H1 (cell line): ENCODE measurements around the gene THAP10. TPM values are rescaled to one million over a fixed set of nuclear protein-coding genes. Genes with fewer than 3 reads are reported as not detected.

ENCODE experiments used
- CTCF ChIA-PET: fragments of 300-600 bp; sonication (Branson Sonifier 250); formaldehyde crosslinking; loops from one replicate; lab custom pipeline; 2021; ENCODE audit not compliant: partially characterized antibody; lab: Charles Lee
- POLR2A ChIA-PET: fragments of 300-600 bp; sonication (Branson Sonifier 250); formaldehyde crosslinking; loops from one replicate; lab custom pipeline; 2021; ENCODE audit warnings: inconsistent platforms; ENCODE audit not compliant: partially characterized antibody; lab: Charles Lee
- DNase-seq, 2 experiments: peaks; one replicate each; pipeline versions ENCODE4 v3.0.0 to v3.0.0-alpha.2; 2010 to 2022; ENCODE audit warnings: low spot score in 2 of 2, low read depth in 1 of 2, mixed read lengths in 1 of 2
- FAIRE-seq: peaks from 2 replicates; lab custom pipeline; 2011; peaks lifted over from hg19 to GRCh38; lab: Jason Lieb, UNC
- H2AFZ ChIP-seq: 2 replicates; pipeline ENCODE4 v1.8.1; 2012; ENCODE audit warnings: low read length, inconsistent platforms
- H2AK5ac ChIP-seq: 2 replicates; pipeline ENCODE4 v1.6.1; 2013; ENCODE audit warnings: low read depth, low read length
- H2BK120ac ChIP-seq: replicated peaks from 2 replicates; pipeline ENCODE3; 2013; ENCODE audit warnings: low read depth, low read length, inconsistent platforms
- H2BK12ac ChIP-seq: 2 replicates; pipeline ENCODE4 v1.6.1; 2013; ENCODE audit warnings: low read depth, low read length
- H2BK15ac ChIP-seq: 2 replicates; pipeline ENCODE4 v1.6.1; 2013; ENCODE audit warnings: low read length
- H2BK20ac ChIP-seq: 2 replicates; pipeline ENCODE4 v1.6.1; 2013; ENCODE audit warnings: low read length
- H2BK5ac ChIP-seq: 2 replicates; pipeline ENCODE4 v1.6.1; 2013; ENCODE audit warnings: low read depth, low read length
- H3K14ac ChIP-seq: 2 replicates; pipeline ENCODE4 v1.6.1; 2013; ENCODE audit warnings: inconsistent platforms; ENCODE audit not compliant: insufficient read length
- H3K18ac ChIP-seq: 2 replicates; pipeline ENCODE4 v1.6.1; 2013; ENCODE audit warnings: low read length; ENCODE audit errors: extremely low read depth
- H3K23ac ChIP-seq: 2 replicates; pipeline ENCODE4 v1.6.1; 2013; ENCODE audit warnings: inconsistent platforms; ENCODE audit not compliant: insufficient read length
- H3K23me2 ChIP-seq: 2 replicates; pipeline ENCODE4 v1.6.1; 2013; ENCODE audit warnings: low read depth, low read length
- H3K27ac ChIP-seq: 2 replicates; pipeline ENCODE4 v1.6.1; 2011; ENCODE audit warnings: low read depth, low read length, inconsistent platforms
- H3K27me3 ChIP-seq, 4 experiments: replicated peaks in 1 of 4; 1 replicate in 1 of 4; 2 replicates in 3 of 4; pipeline versions ENCODE4 v1.6.1 to v1.8.1; 2011 to 2013; ENCODE audit warnings: low read length in 3 of 4, mild to moderate bottlenecking in 3 of 4, inconsistent platforms in 2 of 4, mixed read lengths in 2 of 4, moderate library complexity in 1 of 4; ENCODE audit not compliant: control insufficient read depth in 3 of 4, insufficient read depth in 3 of 4; ENCODE audit errors: extremely low read depth in 1 of 4
- H3K36me3 ChIP-seq, 4 experiments: 2 replicates each; pipeline versions ENCODE4 v1.6.1 to v1.8.1; 2011 to 2013; ENCODE audit warnings: mild to moderate bottlenecking in 4 of 4, low read length in 3 of 4, moderate library complexity in 2 of 4, control low read depth in 1 of 4, inconsistent platforms in 1 of 4; ENCODE audit not compliant: insufficient read depth in 4 of 4, control insufficient read depth in 2 of 4
- H3K4ac ChIP-seq: replicated peaks from 2 replicates; pipeline ENCODE3; 2013; ENCODE audit warnings: low read length, low read depth, mixed read lengths, inconsistent platforms; ENCODE audit not compliant: insufficient read length
- H3K4me1 ChIP-seq, 4 experiments: replicated peaks in 1 of 4; 1 replicate in 1 of 4; 2 replicates in 3 of 4; pipeline versions ENCODE4 v1.6.1 to v1.8.1; 2011 to 2013; ENCODE audit warnings: low read length in 3 of 4, inconsistent platforms in 2 of 4, mixed read lengths in 1 of 4; ENCODE audit not compliant: insufficient read depth in 4 of 4, control insufficient read depth in 3 of 4
- H3K4me2 ChIP-seq, 2 experiments: 2 replicates each; pipeline versions ENCODE4 v1.6.1 to v1.8.1; 2011 to 2013; ENCODE audit warnings: low read depth in 2 of 2, low read length in 2 of 2, control low read depth in 1 of 2, inconsistent platforms in 1 of 2, mild to moderate bottlenecking in 1 of 2; ENCODE audit not compliant: insufficient read depth in 1 of 2
- H3K4me3 ChIP-seq, 4 experiments: fragments of 200-600, 300-600 bp in 1 of 4; sonication (generic), shearing (Covaris generic), sonication (Bioruptor Twin) in 1 of 4; 2 replicates each; pipeline versions ENCODE4 v1.5.1 to v1.8.1; 2011 to 2016; ENCODE audit warnings: low read length in 4 of 4, low read depth in 3 of 4, control low read depth in 2 of 4, inconsistent platforms in 2 of 4, mild to moderate bottlenecking in 2 of 4, mixed read lengths in 1 of 4, moderate library complexity in 1 of 4; ENCODE audit not compliant: insufficient read depth in 2 of 4; ENCODE audit errors: extremely low read depth in 1 of 4
- H3K56ac ChIP-seq: replicated peaks from 2 replicates; pipeline ENCODE3; 2013; ENCODE audit warnings: low read depth, mild to moderate bottlenecking, mixed read lengths, low read length, inconsistent platforms; ENCODE audit not compliant: insufficient read length
- H3K79me1 ChIP-seq: 2 replicates; pipeline ENCODE4 v1.6.1; 2013; ENCODE audit warnings: low read depth, low read length, control low read depth
- H3K79me2 ChIP-seq, 2 experiments: 2 replicates each; pipeline versions ENCODE4 v1.6.1 to v1.8.1; 2012 to 2013; ENCODE audit warnings: low read length in 2 of 2, mild to moderate bottlenecking in 2 of 2, inconsistent platforms in 1 of 2; ENCODE audit not compliant: insufficient read depth in 2 of 2, control insufficient read depth in 1 of 2
- H3K9ac ChIP-seq, 4 experiments: replicated peaks in 1 of 4; 1 replicate in 1 of 4; 2 replicates in 3 of 4; pipeline versions ENCODE4 v1.6.1 to v1.8.1; 2011 to 2013; ENCODE audit warnings: low read depth in 3 of 4, low read length in 3 of 4, control low read depth in 2 of 4, mild to moderate bottlenecking in 2 of 4, moderate library complexity in 2 of 4, inconsistent platforms in 1 of 4; ENCODE audit errors: extremely low read depth in 1 of 4
- H3K9me3 ChIP-seq, 2 experiments: 2 replicates each; pipeline versions ENCODE4 v1.6.1 to v1.8.1; 2012 to 2013; ENCODE audit warnings: mild to moderate bottlenecking in 2 of 2, moderate library complexity in 2 of 2, control low read depth in 1 of 2, inconsistent platforms in 1 of 2, low read depth in 1 of 2, low read length in 1 of 2, mixed read lengths in 1 of 2; ENCODE audit not compliant: insufficient read depth in 2 of 2
- H4K20me1 ChIP-seq, 2 experiments: replicated peaks in 1 of 2; 2 replicates each; pipeline versions ENCODE3 to v1.8.1; 2011 to 2013; ENCODE audit warnings: inconsistent platforms in 2 of 2, low read length in 2 of 2, mild to moderate bottlenecking in 1 of 2; ENCODE audit not compliant: insufficient read depth in 2 of 2, control insufficient read depth in 1 of 2
- H4K5ac ChIP-seq: 2 replicates; pipeline ENCODE4 v1.6.1; 2013; ENCODE audit warnings: low read length, low read depth, mixed read lengths, inconsistent platforms; ENCODE audit not compliant: insufficient read length
- H4K8ac ChIP-seq: 2 replicates; pipeline ENCODE4 v1.8.0; 2013; ENCODE audit warnings: mild to moderate bottlenecking, moderate library complexity, low read length, inconsistent platforms; ENCODE audit not compliant: insufficient read depth; ENCODE audit errors: extremely low read depth
- H4K91ac ChIP-seq: replicated peaks from 2 replicates; pipeline ENCODE3; 2013; ENCODE audit warnings: low read length, mixed read lengths, inconsistent platforms; ENCODE audit not compliant: insufficient read length
- CHD1 ChIP-seq: IDR thresholded peaks from 2 replicates; pipeline ENCODE4 v1.6.1; 2012; ENCODE audit warnings: low read depth, low read length, improper control_type of control experiment
- EP300 ChIP-seq, 2 experiments: IDR thresholded peaks; 1 replicate in 1 of 2; 2 replicates in 1 of 2; pipeline ENCODE4 v1.6.1; 2011 to 2012; ENCODE audit warnings: low read depth in 2 of 2, low read length in 2 of 2, mild to moderate bottlenecking in 2 of 2, borderline replicate concordance in 1 of 2, inconsistent platforms in 1 of 2, moderate library complexity in 1 of 2
- FOSL1 ChIP-seq: IDR thresholded peaks from 2 replicates; pipeline ENCODE4 v1.6.1; 2011; ENCODE audit warnings: mild to moderate bottlenecking, low read depth, low read length, moderate library complexity; ENCODE audit not compliant: insufficient read depth
- GABPA ChIP-seq: IDR thresholded peaks from 2 replicates; pipeline ENCODE4 v1.6.1; 2011; ENCODE audit warnings: mild to moderate bottlenecking, low read length, moderate library complexity, borderline replicate concordance; ENCODE audit not compliant: insufficient read depth
- GTF2F1 ChIP-seq: IDR thresholded peaks from 2 replicates; pipeline ENCODE4 v1.6.1; 2012; ENCODE audit warnings: low read depth, low read length, improper control_type of control experiment, borderline replicate concordance
- HDAC6 ChIP-seq: IDR thresholded peaks from one replicate; pipeline ENCODE4 v1.7.1; 2012; ENCODE audit warnings: low read depth, mild to moderate bottlenecking, inconsistent platforms, low read length, moderate library complexity
- JUN ChIP-seq: IDR thresholded peaks from 2 replicates; pipeline ENCODE4 v1.6.1; 2011; ENCODE audit warnings: low read depth, mild to moderate bottlenecking, improper control_type of control experiment, low read length
- PHF8 ChIP-seq: fragments of 200-600 bp; sonication (generic); conservative IDR thresholded peaks from 2 replicates; pipeline ENCODE4 v1.7.1; 2012; ENCODE audit warnings: low read depth, mild to moderate bottlenecking, inconsistent platforms, low read length, moderate library complexity
- POU5F1 ChIP-seq: IDR thresholded peaks from 2 replicates; pipeline ENCODE4 v1.6.1; 2011; ENCODE audit warnings: low read depth, mild to moderate bottlenecking, low read length, moderate library complexity
- SRF ChIP-seq: IDR thresholded peaks from 2 replicates; pipeline ENCODE4 v1.6.1; 2011; ENCODE audit warnings: mild to moderate bottlenecking, low read depth, low read length, moderate library complexity
- USF2 ChIP-seq: IDR thresholded peaks from 2 replicates; pipeline ENCODE4 v1.6.1; 2011; ENCODE audit warnings: low read length, improper control_type of control experiment
- ZNF274 ChIP-seq: IDR thresholded peaks from 2 replicates; pipeline ENCODE4 v1.7.0; 2012; ENCODE audit warnings: low read length, borderline replicate concordance; ENCODE audit errors: extremely low read depth
- WGBS, 2 experiments: shearing (Covaris generic) in 1 of 2; methylation state at CpG; one replicate each; pipeline versions ENCODE4 v1.1.6 to v1.1.7; 2013 to 2015; ENCODE audit warnings: low lambda C conversion rate in 2 of 2, mixed read lengths in 2 of 2, inconsistent platforms in 1 of 2, low coverage in 1 of 2, missing lambda C conversion rate in 1 of 2; ENCODE audit not compliant: insufficient replicate concordance in 2 of 2, insufficient coverage in 1 of 2, insufficient read length in 1 of 2; ENCODE audit errors: extremely low coverage in 1 of 2, missing lambda C conversion rate in 1 of 2; 5-methylcytosine and 5-hydroxymethylcytosine counted together
- polyA plus RNA-seq, 7 experiments: library from polyadenylated mRNA; depleted of rRNA in 3 of 7; stranded (reverse) in 5 of 7; unstranded in 2 of 7; fragments of >200 nt in 5 of 7; fragments of 200-250 nt in 2 of 7; gene quantifications; 1 replicate in 5 of 7; 2 replicates in 1 of 7; 4 replicates in 1 of 7; pipeline versions ENCODE4 v1.2.1 to v1.2.3, GENCODE V29; 2011 to 2013; ENCODE audit warnings: missing spikeins in 2 of 7, mixed read lengths in 2 of 7
- total RNA-seq: library from RNA; stranded (reverse); fragmentation: NEBNext Ultra II Directional; extraction: Animal tissue kit (Norgen Biotek cat#: 25700); gene quantifications from 2 replicates; pipeline ENCODE4 v1.2.1, GENCODE V29; 2021

The THAP10 gene
- total and polyA plus RNA-seq, 2 of the 8 experiments (the other 6 are each of a cell fraction or from before 2014, with no cell fraction given): 2.8 to 4.5 TPM

GRCh38 chr15:70837476-70837875, 54.8 kb downstream of the THAP10 start:
- Histone ChIP-seq H4K20me1 (peaks cover 0 to 1% of the 10 kb centered on the region in 2 experiments), H3K23me2 (no peaks in the 10 kb centered on the region), H3K4me1 (peaks cover 0 to 8% (median 7%) of the 10 kb centered on the region in 4 experiments; a peak in 6 of 7 replicates), H4K91ac (no peak overlapping the region), H3K23ac (no peak overlapping the region), H3K4me2 (no peak overlapping the region), H2AK5ac (no peak overlapping the region), H3K36me3 (peaks cover 0 to 22% (median 7%) of the 10 kb centered on the region in 4 experiments; a peak in 5 of 8 replicates), H3K27ac (no peak overlapping the region), H3K18ac (no peak overlapping the region), H2BK5ac (no peak overlapping the region), H2AFZ (no peak overlapping the region), H3K27me3 (no peaks in the 10 kb centered on the region), H3K9me3 (no peaks in the 10 kb centered on the region), H3K56ac (no peak overlapping the region), H2BK15ac (no peak overlapping the region), H3K79me2 (no peaks in the 10 kb centered on the region), H4K8ac (no peak overlapping the region), H3K4me3 (no peak overlapping the region), H2BK20ac (no peak overlapping the region), H3K14ac (no peak overlapping the region), H4K5ac (no peak overlapping the region), H3K79me1 (no peaks in the 10 kb centered on the region), H2BK12ac (no peak overlapping the region), H3K9ac (no peak overlapping the region), H2BK120ac (no peak overlapping the region), H3K4ac (no peak overlapping the region)
- FAIRE-seq (no peak), DNase-seq (no peak)
- WGBS, 2 experiments: 89% methylated on average over 2 of the region's 2 CpGs; no CpG with 5 or more reads in 1 of the 2 experiments
- CTCF ChIA-PET: interaction anchor here (0.9 to 1.1 kb wide), 3 partner anchors 13 to 739 kb away, joined by 3 to 8 read pairs (median 4); no protein-coding TSS in a partner anchor
- POLR2A ChIA-PET: no interaction called here
- TF ChIP-seq CHD1 (no peak), GABPA (no peak), GTF2F1 (no peak), ZNF274 (no peak), EP300 (IDR thresholded peaks at IDR 0.05; ENCODE audit: borderline replicate concordance in 1 of 2, low read depth in 2 of 2, low read length in 2 of 2) (no peak), PHF8 (no peak), JUN (no peak), SRF (no peak), USF2 (no peak), POU5F1 (no peak), HDAC6 (no peak), FOSL1 (no peak)
